ENCODE measurements around the gene P2RX7. TPM values are rescaled to one million over a fixed set of nuclear protein-coding genes. Genes with fewer than 3 reads are reported as not detected.

P2RX7 gene
- total and polyA plus RNA-seq, 2 donors (not counting 3 experiments of a cell fraction or from before 2014, with no cell fraction given) = 1.3 to 8.1 TPM

- no peaks in the 10 kb centered on the region for H3K27me3 ChIP-seq (ENCODE audit: control insufficient read depth in 2 of 2, insufficient read depth in 2 of 2, low read length in 2 of 2)
- dilution Hi-C loops (cut with MboI; ENCODE audit: extremely low pct_ligation_motif_present, low sequenced_read_pairs) = no loop called here
- no peak overlapping the region for H3K4me2 ChIP-seq (ENCODE audit: insufficient read depth, low read length)
- no peak overlapping the region for H3K4me3 ChIP-seq (replicated peaks in 1 of 3; ENCODE audit: insufficient read depth in 1 of 3, low read depth in 1 of 3, low read length in 3 of 3)
- H3K4me1 ChIP-seq (ENCODE audit: control insufficient read depth, extremely low read depth, insufficient read depth, low read length) = peaks cover 20% of the 10 kb centered on the region
- no peaks in the 10 kb centered on the region for H3K79me2 ChIP-seq (ENCODE audit: control insufficient read depth, insufficient read depth, low read length)
- intact Hi-C loops (cut with micrococcal nuclease) = no loop called here
- peak; percentile 70 for DNase-seq (ENCODE audit: low read depth, low spot score)
- CTCF ChIA-PET = no interaction called here
- BruUV-seq (replicated peaks) = no TSS peak
- no peaks in the 10 kb centered on the region for H3K36me3 ChIP-seq (ENCODE audit: control insufficient read depth in 2 of 2, extremely low read depth in 1 of 2, insufficient read depth in 2 of 2, low read length in 2 of 2)
- no peaks in the 10 kb centered on the region for H4K20me1 ChIP-seq (replicated peaks; ENCODE audit: control insufficient read depth, extremely low read depth, insufficient read depth, low read length)
- peak; percentile 84 for TF ChIP-seq JUN (IDR thresholded peaks at IDR 0.05; ENCODE audit: borderline replicate concordance, insufficient read depth, insufficient read length, low read depth)
- TF ChIP-seq EZH2 (IDR thresholded peaks at IDR 0.05; ENCODE audit: borderline replicate concordance, low read depth, low read length, severe bottlenecking) = no peak
- TF ChIP-seq MAX (IDR thresholded peaks at IDR 0.05; ENCODE audit: insufficient read depth, insufficient read length) = no peak
- TF ChIP-seq FOS (IDR thresholded peaks at IDR 0.05; ENCODE audit: borderline replicate concordance, insufficient read depth, low read length) = no peak
- TF ChIP-seq POLR2AphosphoS5 (IDR thresholded peaks at IDR 0.05; ENCODE audit: insufficient read depth, low read depth, low read length) = no peak
- H3K9me3 ChIP-seq (replicated peaks; ENCODE audit: control insufficient read depth, insufficient read depth, low read length) = no peaks in the 10 kb centered on the region
- H3K27ac ChIP-seq (ENCODE audit: insufficient read depth, low read depth, low read length) = peak overlapping the region; percentile 45
- no peak overlapping the region for H2AFZ ChIP-seq (ENCODE audit: low read depth, low read length)
- POLR2A ChIA-PET = no interaction called here
- H3K9ac ChIP-seq (replicated peaks; ENCODE audit: extremely low read depth, insufficient read depth, low read length) = no peak overlapping the region
- no peaks in the 10 kb centered on the region for H3K9me1 ChIP-seq (replicated peaks; ENCODE audit: control insufficient read depth, extremely low read depth, insufficient read depth, low read length)
- peak; percentile 95 for FAIRE-seq
These were observed 8.1 kb upstream of the P2RX7 start for GRCh38 chr12:121124402-121125109.

GRCh38 chr12:121127501-121127900 lies 5.2 kb upstream of the P2RX7 start:
- intact Hi-C loops (cut with micrococcal nuclease) = no loop called here
- no peaks in the 10 kb centered on the region for H4K20me1 ChIP-seq (replicated peaks; ENCODE audit: control insufficient read depth, extremely low read depth, insufficient read depth, low read length)
- DNase-seq (ENCODE audit: low read depth, low spot score) (no peak), FAIRE-seq (no peak)
- H3K9ac ChIP-seq (replicated peaks; ENCODE audit: extremely low read depth, insufficient read depth, low read length) = no peak overlapping the region
- dilution Hi-C loops (cut with MboI; ENCODE audit: extremely low pct_ligation_motif_present, low sequenced_read_pairs) = no loop called here
- no peaks in the 10 kb centered on the region for H3K9me3 ChIP-seq (replicated peaks; ENCODE audit: control insufficient read depth, insufficient read depth, low read length)
- H3K79me2 ChIP-seq (ENCODE audit: control insufficient read depth, insufficient read depth, low read length) = no peaks in the 10 kb centered on the region
- H3K27me3 ChIP-seq (ENCODE audit: control insufficient read depth in 2 of 2, insufficient read depth in 2 of 2, low read length in 2 of 2) = no peaks in the 10 kb centered on the region
- H3K4me3 ChIP-seq (replicated peaks in 1 of 3; ENCODE audit: insufficient read depth in 1 of 3, low read depth in 1 of 3, low read length in 3 of 3) = no peak overlapping the region
- no peak overlapping the region for H3K4me2 ChIP-seq (ENCODE audit: insufficient read depth, low read length)
- no peaks in the 10 kb centered on the region for H3K36me3 ChIP-seq (ENCODE audit: control insufficient read depth in 2 of 2, extremely low read depth in 1 of 2, insufficient read depth in 2 of 2, low read length in 2 of 2)
- no peak overlapping the region for H2AFZ ChIP-seq (ENCODE audit: low read depth, low read length)
- H3K4me1 ChIP-seq (ENCODE audit: control insufficient read depth, extremely low read depth, insufficient read depth, low read length) = peaks cover 19% of the 10 kb centered on the region
- H3K27ac ChIP-seq (ENCODE audit: insufficient read depth, low read depth, low read length) = no peak overlapping the region
- TF ChIP-seq GATA2 (IDR thresholded peaks at IDR 0.05; ENCODE audit: insufficient read depth, insufficient read length, low read depth, low read length) = no peak
- TF ChIP-seq EZH2 (IDR thresholded peaks at IDR 0.05; ENCODE audit: borderline replicate concordance, low read depth, low read length, severe bottlenecking) = no peak
- no peak for TF ChIP-seq FOS (IDR thresholded peaks at IDR 0.05; ENCODE audit: borderline replicate concordance, insufficient read depth, low read length)
- TF ChIP-seq JUN (IDR thresholded peaks at IDR 0.05; ENCODE audit: borderline replicate concordance, insufficient read depth, insufficient read length, low read depth) = no peak
- no TSS peak for BruUV-seq (replicated peaks)
- H3K9me1 ChIP-seq (replicated peaks; ENCODE audit: control insufficient read depth, extremely low read depth, insufficient read depth, low read length) = no peaks in the 10 kb centered on the region
- ChIA-PET POLR2A (no interaction called here), CTCF (interaction anchor here (0.5 to 1.6 kb wide), 2 partner anchors 20 to 149 kb away, joined by 3 to 5 read pairs; no protein-coding TSS in a partner anchor)

Measured in endothelial cell of umbilical vein (primary cell).